Measurements from ENCODE around the gene ADAM10. TPM values are rescaled to one million over a fixed set of nuclear protein-coding genes. Genes with fewer than 3 reads are reported as not detected.
A peak's percentile ranks its signal among the peaks of the same experiment; 100 is the strongest.

The ADAM10 gene
- total and polyA plus RNA-seq, 2 of the 4 experiments (the other 2 are of a cell fraction), result 110 to 185 TPM

GRCh38 chr15:58551764-58552504 lies 197.6 kb downstream of the ADAM10 start:
- intact Hi-C loops (cut with micrococcal nuclease), result loop anchor here (5.0 kb wide), 1 partner anchor 165 kb away; no protein-coding TSS in a partner anchor
- TF ChIP-seq MAZ (IDR thresholded peaks at IDR 0.05; ENCODE audit: borderline replicate concordance, low read depth, low read length) (peak; percentile 13; the same call in 1 of the 2 replicates), RFX5 (IDR thresholded peaks at IDR 0.05; ENCODE audit: low read depth, low read length) (no peak), RCOR1 (IDR thresholded peaks at IDR 0.05; ENCODE audit: insufficient replicate concordance, low read length) (peak; percentile 81), SMC3 (IDR thresholded peaks at IDR 0.05; ENCODE audit: low read depth, low read length) (no peak), CHD1 (IDR thresholded peaks at IDR 0.05; ENCODE audit: low read depth, low read length) (no peak), USF2 (IDR thresholded peaks at IDR 0.05; ENCODE audit: low read depth, low read length) (no peak), POLR2A (IDR thresholded peaks at IDR 0.05; ENCODE audit: low read depth, low read length) (0 out of 2 replicates have a peak, but pooled peaks have one; percentile 37), MAFK (IDR thresholded peaks at IDR 0.05; ENCODE audit: low read depth, low read length) (no peak), FOS (IDR thresholded peaks at IDR 0.05; ENCODE audit: low read depth, low read length) (peak; percentile 79), CEBPB (IDR thresholded peaks at IDR 0.05; ENCODE audit: low read depth, low read length) (peak; percentile 90), MXI1 (IDR thresholded peaks at IDR 0.05; ENCODE audit: borderline replicate concordance, low read depth, low read length) (no peak), NFE2L2 (IDR thresholded peaks at IDR 0.05; ENCODE audit: low read depth, low read length) (peak; percentile 4; the same call in 1 of the 2 replicates)
- TF ChIP-seq, protein P1, sequence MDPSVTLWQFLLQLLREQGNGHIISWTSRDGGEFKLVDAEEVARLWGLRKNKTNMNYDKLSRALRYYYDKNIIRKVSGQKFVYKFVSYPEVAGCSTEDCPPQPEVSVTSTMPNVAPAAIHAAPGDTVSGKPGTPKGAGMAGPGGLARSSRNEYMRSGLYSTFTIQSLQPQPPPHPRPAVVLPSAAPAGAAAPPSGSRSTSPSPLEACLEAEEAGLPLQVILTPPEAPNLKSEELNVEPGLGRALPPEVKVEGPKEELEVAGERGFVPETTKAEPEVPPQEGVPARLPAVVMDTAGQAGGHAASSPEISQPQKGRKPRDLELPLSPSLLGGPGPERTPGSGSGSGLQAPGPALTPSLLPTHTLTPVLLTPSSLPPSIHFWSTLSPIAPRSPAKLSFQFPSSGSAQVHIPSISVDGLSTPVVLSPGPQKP (IDR thresholded peaks at IDR 0.05; ENCODE audit: borderline replicate concordance, low read depth, low read length), result no peak
- TF ChIP-seq, protein P2, sequence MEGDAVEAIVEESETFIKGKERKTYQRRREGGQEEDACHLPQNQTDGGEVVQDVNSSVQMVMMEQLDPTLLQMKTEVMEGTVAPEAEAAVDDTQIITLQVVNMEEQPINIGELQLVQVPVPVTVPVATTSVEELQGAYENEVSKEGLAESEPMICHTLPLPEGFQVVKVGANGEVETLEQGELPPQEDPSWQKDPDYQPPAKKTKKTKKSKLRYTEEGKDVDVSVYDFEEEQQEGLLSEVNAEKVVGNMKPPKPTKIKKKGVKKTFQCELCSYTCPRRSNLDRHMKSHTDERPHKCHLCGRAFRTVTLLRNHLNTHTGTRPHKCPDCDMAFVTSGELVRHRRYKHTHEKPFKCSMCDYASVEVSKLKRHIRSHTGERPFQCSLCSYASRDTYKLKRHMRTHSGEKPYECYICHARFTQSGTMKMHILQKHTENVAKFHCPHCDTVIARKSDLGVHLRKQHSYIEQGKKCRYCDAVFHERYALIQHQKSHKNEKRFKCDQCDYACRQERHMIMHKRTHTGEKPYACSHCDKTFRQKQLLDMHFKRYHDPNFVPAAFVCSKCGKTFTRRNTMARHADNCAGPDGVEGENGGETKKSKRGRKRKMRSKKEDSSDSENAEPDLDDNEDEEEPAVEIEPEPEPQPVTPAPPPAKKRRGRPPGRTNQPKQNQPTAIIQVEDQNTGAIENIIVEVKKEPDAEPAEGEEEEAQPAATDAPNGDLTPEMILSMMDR (conservative IDR thresholded peaks at IDR 0.05; ENCODE audit: low read depth, low read length), result no peak

More at GRCh38 chr15:58551764-58552504, 197.6 kb downstream of the ADAM10 start:
- Histone ChIP-seq H4K91ac (ENCODE audit: insufficient read depth, low read depth, low read length) (peak overlapping the region; percentile 95), H3K4me2 (ENCODE audit: low read depth, low read length) (peak overlapping the region; percentile 72), H3K9me3 (ENCODE audit: control insufficient read depth, insufficient read depth, low read length) (no peaks in the 10 kb centered on the region), H3K9me1 (ENCODE audit: insufficient read depth, low read length) (peaks cover 31% of the 10 kb centered on the region), H2AK9ac (replicated peaks; ENCODE audit: low read depth, low read length, poor library complexity) (peak overlapping the region; percentile 86), H3K4me1 (ENCODE audit: control insufficient read depth, insufficient read depth, low read length) (peaks cover 40% of the 10 kb centered on the region), H3K18ac (ENCODE audit: low read depth, low read length) (peak overlapping the region; percentile 74), H3K56ac (ENCODE audit: extremely low read depth, insufficient read depth, low read length) (peak overlapping the region; percentile 79), H2AFZ (replicated peaks; ENCODE audit: low read length, poor library complexity) (peak overlapping the region; percentile 88), H3K4me3 (ENCODE audit: insufficient read depth, low read depth, low read length) (peak overlapping the region; percentile 9; the same call in 1 of the 2 replicates), H2BK120ac (ENCODE audit: low read depth, low read length) (peak overlapping the region; percentile 98), H3K79me1 (ENCODE audit: low read depth in 1 of 2, low read length in 2 of 2) (no peaks in the 10 kb centered on the region), H2BK5ac (ENCODE audit: low read depth, low read length, poor library complexity, severe bottlenecking) (peak overlapping the region; percentile 88), H4K5ac (ENCODE audit: low read depth, low read length) (peak overlapping the region; percentile 88), H2BK20ac (ENCODE audit: low read depth, low read length) (peak overlapping the region; percentile 95), H3K14ac (replicated peaks; ENCODE audit: low read depth, low read length) (peak overlapping the region; percentile 98), H3K27me3 (ENCODE audit: control insufficient read depth, insufficient read depth, low read length) (peaks cover 6% of the 10 kb centered on the region; the same call in 1 of the 2 replicates), H4K20me1 (ENCODE audit: insufficient read depth, low read length) (no peaks in the 10 kb centered on the region), H3K27ac (ENCODE audit: insufficient read depth, low read length) (peak overlapping the region; percentile 82), H3K36me3 (ENCODE audit: control insufficient read depth, insufficient read depth, low read length) (no peaks in the 10 kb centered on the region), H3K4ac (ENCODE audit: low read depth, low read length) (peak overlapping the region; percentile 99), H3K23ac (ENCODE audit: low read depth, low read length) (peak overlapping the region; percentile 93), H2AK5ac (ENCODE audit: low read depth, low read length) (peak overlapping the region; percentile 96), H3K9ac (ENCODE audit: low read depth, low read length) (peak overlapping the region; percentile 40), H2BK15ac (ENCODE audit: low read depth, low read length) (peak overlapping the region; percentile 89; the same call in 2 of the 3 replicates), H4K8ac (ENCODE audit: low read depth in 2 of 2, low read length in 2 of 2) (peak overlapping the region; percentile 71 to 81)
- no TSS peak for BruUV-seq (replicated peaks)
- dilution Hi-C loops (cut with HindIII; ENCODE audit: low sequenced_read_pairs, unreplicated experiment), result no loop called here
- CTCF ChIA-PET, result no interaction called here
- POLR2A ChIA-PET (ENCODE audit: unreplicated experiment), result no interaction called here
- WGBS, 2 experiments (ENCODE audit: extremely low coverage in 2 of 2, insufficient read length in 1 of 2), result 35% methylated on average over 5 of the region's 23 CpGs; no CpG with 5 or more reads in 1 of the 2 experiments
- ATAC-seq (ENCODE audit: low read depth) (peak; percentile 68), DNase-seq (peak; percentile 96)
- in situ Hi-C loops (cut with MboI; ENCODE audit: low sequenced_read_pairs), result no loop called here
